NCI-H2171 (cell line): ENCODE measurements around the gene FRMD4A.

Source experiments
- DNase-seq: peaks from one replicate; lab custom pipeline; 2025; lab: John Stamatoyannopoulos, UW

FRMD4A gene

DNA sequence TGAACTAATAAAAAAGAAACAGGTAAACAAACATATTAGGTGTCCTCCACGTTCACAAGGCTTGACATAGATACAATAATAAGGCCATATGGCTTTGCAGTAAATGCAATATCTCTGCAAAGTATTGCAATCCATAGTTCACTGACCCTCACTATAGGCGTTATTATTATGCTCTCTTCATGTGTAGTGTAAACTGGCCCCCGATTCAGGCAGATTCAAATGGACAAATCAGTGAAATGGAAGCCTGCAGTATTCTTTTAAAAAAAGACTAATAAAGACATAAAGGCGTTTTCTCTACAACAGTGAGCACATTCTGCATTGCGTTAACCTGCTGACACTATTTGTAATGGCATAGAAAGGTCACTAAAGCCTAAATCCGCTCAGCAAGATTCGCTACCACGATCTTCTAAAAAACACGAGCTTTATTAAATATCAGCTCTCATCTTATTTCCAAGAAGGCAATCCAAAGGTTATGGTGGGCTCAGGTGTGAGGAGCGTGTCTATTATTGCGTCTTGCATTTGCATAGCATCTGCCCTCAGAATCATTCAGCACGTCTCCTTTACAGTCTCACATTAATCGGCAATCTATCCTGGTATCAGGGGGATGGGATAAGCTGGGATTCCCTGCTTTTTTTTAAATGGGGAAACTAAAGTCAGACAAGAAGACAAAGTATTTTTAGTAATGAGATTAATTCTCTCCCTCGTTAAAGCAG is 36.2 kb downstream of the FRMD4A start:
- peak; percentile 19 for DNase-seq

DNA sequence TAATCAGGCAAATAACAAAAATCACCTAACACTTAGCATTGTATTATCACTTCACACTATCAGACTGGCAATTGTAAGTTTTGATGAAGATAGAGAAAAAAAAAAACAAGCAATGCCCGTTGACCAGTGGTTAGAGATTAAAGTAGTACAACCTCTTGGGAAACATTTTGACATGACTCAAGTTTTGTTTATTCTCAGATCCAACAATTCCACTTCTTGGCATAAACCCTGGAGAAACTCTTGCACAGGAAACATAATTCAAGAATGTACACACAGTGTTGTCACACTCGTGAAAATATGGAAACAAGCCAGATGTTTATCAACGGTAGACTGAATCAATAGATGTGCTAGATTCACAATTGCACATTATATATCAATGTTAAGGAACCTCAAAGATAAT is 37.2 kb downstream of the FRMD4A start:
- DNase-seq = no peak

DNA sequence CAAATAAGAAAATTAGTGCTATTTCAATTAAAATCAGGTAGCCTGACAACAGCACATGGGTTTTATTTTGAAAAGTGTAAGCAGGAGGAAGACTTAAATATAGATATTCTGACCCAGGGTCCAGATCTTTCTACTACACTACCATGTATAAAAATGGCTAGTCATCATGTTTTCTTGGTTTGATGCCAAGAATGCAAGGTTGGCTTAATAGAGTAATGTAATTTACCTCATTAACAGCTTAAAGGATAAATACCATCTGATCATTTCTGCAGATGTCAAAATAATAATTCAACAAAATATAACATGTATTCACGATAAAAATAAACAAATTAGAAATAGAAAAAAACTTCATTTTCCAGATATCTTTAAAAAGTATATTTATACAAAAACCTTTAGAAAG is 39.4 kb downstream of the FRMD4A start:
- DNase-seq = no peak

DNA sequence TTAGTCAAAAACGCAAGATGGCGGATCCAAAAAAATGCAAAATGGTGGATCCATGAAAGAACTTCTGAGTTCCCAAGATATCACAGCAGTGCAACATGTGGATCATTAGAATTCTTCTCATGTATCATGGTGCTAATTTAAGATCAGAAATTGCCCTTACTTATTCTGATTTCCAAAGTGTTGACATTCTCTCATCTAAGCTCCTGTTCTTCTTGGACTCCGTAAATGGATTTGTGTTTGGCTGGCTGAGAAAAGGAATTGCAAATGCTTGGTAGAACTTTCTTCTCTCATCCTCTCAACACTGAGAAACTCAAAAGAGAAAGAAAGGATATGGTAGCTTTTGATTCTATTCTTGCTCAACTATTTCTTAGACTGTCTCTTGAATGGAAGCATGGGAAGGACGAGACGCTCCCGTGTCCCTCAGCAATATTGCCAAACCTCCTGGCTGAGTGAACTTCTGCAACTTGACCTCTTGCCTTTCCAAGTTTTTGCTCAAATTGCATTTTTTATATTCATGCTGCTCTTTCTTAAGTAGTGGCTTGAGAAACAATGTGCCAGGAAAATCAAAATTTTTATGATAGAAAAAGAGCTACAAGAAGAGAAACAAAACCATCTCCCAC is 44.7 kb downstream of the FRMD4A start:
- DNase-seq = no peak

DNA sequence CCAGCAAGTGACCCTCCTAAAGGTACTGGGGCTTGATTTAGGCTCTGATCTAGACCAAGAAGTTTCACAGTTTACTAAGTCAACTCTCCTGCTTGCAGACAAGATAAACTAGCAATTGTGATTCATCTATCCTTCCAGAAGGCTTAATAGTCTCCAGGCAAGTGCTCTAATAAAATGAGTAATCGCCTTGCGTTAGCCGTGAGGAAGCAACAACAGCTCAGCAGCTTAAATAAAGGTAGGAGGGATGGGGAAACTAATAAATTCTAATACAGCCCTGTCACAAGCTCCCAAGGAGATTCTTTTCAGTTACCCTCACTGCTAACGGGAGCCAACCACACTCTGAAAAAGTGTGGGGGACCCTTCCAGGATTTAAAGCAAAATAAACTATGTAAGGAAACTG is 48.4 kb downstream of the FRMD4A start:
- DNase-seq = no peak

DNA sequence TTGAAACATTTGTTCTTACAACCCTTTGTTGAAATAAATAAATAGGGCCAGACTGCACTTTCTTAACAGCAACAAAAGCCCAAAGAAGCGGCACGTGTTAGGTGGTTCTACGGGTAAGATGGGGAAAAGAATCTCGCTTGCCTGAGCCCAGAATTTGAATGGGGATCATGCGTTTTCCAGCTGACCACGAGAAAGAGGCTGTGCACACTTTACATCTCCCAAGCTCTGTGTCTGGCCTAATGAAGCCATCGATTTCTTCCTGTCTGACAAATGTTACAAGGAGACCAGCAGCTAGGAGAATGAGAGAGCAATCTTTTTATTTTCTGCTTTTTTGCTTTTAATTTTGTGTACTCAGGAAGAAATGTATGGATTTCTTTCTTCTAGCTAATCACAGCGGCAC is 52.2 kb downstream of the FRMD4A start:
- no peak for DNase-seq

- DNase-seq = no peak
These were observed 54.5 kb downstream of the FRMD4A start for GRCh38 chr10:14276210-14276609.

GRCh38 chr10:14271621-14272020 is 59.1 kb downstream of the FRMD4A start:
- no peak for DNase-seq

DNA sequence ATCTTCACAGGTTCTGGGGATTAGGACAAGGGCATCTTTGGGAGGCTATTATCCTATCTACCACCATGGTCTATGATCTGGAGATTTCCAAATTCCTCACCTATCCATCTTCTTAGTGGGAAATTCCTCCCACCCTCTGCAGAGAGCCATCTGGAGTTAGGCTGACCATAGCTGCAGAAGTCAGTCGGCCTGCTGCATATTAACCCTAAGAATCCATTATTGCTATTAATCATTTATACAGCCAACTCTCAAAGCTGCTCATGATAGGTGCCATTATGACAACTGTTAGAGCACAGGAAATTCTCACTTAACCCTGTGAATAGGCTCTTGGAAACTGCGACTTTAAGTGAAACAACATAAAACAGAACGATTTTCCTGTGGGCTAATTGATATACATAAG is 60.4 kb downstream of the FRMD4A start:
- DNase-seq = no peak

DNA sequence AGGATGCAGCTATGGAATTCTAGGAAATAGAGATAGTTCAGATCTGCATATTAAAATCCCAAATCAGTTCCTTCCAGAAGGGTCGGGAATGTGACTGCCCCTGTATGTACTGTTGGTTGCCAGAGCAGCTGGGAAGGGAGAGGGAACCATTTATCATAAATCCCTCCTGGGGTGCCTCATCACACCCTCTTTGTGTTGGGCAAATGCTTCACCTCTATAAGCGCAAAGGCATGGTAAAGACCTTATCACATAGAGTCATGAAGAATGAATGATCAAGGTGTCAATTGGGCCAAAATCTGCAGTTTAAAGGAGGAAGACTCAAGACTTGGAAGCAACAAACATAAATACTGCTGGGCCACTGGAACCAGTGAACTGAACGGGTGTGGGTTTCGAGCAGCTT is 65.0 kb downstream of the FRMD4A start:
- no peak for DNase-seq

- DNase-seq = no peak
These were observed 67.8 kb downstream of the FRMD4A start for GRCh38 chr10:14262836-14263425.

- DNase-seq = no peak
These were observed 69.4 kb downstream of the FRMD4A start for GRCh38 chr10:14261336-14261735.

DNA sequence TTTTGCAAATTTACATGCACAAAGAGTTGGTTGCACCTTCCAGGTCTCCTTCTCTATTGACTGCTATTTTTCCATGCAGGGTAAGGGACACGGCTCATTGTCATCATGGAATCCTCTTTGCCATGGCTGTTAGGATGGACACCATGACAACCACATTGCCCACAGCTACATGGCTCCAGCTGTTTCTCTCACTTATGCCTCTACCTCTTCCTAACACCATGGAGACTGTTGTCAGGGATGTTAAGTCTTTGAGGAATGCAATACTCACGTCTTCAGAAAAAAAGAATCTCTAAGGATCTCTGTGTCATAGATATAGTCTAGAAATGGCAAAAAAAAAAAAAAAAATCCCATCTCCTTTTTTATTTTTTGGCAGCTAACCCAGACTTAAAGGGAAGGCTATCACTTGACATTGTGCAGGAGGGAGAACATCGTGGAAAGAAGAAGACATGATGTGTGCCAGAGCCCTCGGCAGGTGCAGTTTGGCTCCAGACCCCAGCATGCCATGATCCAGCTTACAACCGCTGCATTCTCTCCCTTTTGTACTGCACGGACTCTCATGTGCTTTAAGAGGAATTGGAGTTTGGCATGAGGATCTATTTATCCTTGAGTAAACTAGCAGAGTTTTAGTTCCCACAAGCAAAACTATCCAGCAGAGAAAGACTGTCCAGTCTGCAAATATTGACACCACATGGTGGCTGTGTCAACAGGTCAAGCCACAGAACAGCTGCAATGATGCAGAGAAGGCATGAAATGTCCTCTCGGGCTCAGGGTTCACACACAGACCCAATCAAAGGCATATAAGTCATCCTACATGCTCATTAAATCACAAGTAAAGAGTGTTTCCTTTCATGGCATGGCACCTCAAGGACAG is 70.8 kb downstream of the FRMD4A start:
- DNase-seq = no peak

DNA sequence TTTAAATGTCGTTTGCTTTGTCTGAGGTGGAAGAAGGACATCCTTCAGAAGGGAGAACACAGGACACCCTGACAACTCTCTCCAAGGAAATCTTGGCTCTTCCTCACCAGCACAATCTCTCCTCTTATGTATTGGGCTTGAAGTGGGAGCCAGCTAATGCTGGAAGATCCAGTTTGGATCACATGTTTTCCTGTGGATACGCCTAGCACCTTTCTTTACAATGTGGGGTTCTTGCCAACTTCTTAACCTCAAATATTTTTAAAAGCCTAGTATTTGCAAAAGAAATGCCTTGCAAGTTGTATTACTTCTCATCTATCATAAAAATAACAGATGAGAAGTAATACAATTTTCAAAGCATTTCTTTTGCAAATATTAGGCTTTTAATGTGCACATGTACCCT is 76.4 kb downstream of the FRMD4A start:
- DNase-seq = no peak

- no peak for DNase-seq
These were observed 77.0 kb downstream of the FRMD4A start for GRCh38 chr10:14253711-14254110.

GRCh38 chr10:14253079-14253478 is 77.6 kb downstream of the FRMD4A start:
- DNase-seq = no peak

DNA sequence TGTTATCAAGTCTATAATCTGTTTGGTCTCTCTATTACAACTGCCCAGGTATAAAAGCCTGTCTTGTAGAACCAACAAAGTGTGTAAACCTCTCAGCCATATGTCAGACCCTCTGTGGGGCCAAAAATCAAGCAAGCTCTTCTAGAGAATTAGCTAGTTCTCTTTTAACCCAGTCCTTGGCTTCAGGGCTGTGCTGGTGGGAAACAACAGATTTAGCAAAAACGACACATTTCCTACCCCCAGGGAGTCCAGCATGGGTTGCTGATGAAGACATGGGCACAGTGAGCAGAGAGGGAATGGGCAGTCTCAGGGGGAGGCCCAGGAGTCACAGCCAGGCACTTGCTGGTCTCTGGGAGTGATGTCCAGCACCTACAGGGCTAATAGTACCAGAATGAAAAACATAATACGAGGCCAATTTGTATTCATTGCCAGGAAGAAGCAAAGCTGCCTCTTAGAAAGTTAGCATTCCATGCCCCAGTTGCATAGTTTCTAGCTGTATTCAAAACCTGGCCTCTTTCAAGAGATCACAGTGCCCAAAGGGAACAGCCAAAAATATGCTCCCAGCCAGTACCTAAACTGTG is 80.1 kb downstream of the FRMD4A start:
- no peak for DNase-seq

GRCh38 chr10:14247377-14248116 is 83.2 kb downstream of the FRMD4A start:
- DNase-seq = no peak

GRCh38 chr10:14244801-14245211 is 85.9 kb downstream of the FRMD4A start:
- DNase-seq = no peak

DNA sequence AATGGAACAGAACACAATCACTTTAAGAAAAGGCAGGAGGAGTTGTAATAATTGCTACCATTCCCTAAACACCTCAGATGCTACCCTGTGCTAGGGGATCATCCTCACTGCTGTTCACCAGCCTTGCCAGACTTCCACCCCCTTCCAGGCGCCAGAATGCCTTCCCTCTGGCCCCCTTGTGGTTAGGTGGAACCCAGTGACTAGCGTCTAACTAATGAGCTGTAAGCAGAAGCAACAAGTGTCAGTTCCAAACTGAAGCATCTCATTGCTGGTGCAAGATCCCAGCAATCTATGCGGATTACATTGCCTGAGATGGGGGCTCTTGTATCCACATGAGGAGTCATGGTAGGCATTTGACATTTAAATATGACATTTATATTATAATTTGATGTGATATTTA is 86.6 kb downstream of the FRMD4A start:
- no peak for DNase-seq

- no peak for DNase-seq
These were observed 87.5 kb downstream of the FRMD4A start for GRCh38 chr10:14243221-14243620.

GRCh38 chr10:14241196-14241595 is 89.5 kb downstream of the FRMD4A start:
- no peak for DNase-seq
